GM21786 (cell line): ENCODE data around the gene UBR4.

Source experiments
- ATAC-seq: cut with Tn5 transposase; IDR thresholded peaks from one replicate; pipeline ENCODE4 v1.9.1; 2021; ENCODE audit not compliant: unreplicated experiment

The UBR4 gene

DNA sequence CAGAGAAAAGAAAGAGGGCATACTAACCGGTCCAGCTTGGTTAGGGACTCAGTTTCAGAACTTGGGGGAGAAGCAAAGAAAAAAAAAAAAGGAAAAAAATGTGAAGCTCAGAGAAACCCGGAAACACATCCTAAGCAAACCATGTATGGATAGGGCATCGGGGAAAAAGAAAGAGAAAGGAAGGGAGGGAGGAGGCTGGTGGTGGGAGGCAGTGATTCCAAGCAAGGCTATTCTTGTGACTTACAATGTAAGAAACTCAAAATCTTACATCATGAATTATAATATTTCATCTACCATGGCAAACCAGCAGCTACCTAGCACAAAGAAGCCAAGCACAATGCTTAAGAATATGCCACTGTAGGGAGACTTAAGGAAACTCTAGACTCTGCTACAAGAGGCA is 60.3 kb downstream of the UBR4 start:
- no peak for ATAC-seq

DNA sequence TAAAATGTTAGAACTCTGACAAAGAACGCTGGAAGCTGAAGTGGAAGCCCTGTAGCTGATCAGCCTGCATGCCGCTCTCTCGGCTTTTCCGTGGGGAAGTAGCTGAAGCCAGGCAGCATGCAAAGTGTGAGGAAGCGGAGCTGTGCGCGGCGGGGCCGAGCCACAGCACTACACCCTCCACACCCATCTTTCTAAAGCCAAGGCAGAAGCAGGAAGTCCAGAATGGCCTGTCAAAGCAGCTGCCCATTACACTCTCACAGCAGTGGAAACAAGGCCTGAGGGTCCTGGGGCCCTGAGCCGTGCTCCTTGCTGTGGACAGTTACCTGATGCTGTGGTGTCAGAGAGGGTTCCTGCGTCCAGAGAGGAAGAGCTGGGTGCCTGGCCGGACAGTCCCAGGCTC is 69.6 kb downstream of the UBR4 start:
- no peak for ATAC-seq

DNA sequence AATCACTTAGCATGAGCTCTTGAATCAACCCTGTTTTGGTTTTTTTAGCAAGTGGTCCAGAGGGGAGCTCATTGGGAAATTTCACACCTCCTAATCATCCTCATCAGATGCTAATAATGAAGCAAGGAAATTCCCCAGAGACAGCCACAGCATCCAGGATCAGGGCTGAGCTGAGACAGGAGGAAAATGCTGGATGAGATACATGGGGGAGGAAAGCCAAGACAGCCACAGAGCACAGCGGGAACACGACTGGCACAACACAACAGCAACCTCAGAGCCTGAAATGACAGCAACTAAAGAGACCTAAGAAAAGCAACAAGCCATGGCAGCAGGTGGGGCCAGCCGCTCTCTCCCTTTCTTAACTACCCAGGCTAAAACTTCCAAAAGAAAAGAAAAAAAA is 70.4 kb downstream of the UBR4 start:
- ATAC-seq, result no peak

DNA sequence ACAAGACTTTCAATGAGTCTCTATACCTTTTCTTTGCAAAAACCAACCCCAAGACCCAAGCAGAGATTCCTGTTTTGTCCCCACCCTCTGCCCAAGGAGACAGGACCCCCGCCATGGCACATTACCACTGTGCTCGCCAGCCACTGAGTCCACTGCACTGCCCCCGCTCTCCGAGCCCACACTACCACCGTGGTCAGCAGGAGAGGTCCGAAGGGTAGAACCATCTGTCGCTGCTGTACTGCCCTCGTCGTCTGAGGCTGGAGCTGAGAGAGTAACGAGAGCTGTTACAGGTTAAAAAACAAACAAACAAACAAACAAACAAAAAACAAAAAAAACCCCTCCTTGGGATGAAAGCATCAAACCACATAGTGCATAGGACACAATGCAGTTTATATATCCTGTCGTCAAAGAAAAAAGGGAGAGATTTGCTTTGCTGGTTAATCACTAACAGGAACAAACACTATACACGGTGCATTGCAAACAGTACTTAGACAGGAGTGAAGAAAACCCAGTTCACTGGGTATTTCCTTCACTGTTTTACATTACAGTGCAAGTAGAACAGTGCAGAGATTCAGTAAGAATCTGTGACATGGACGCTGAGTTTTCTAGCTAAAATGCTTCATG is 71.0 kb downstream of the UBR4 start:
- ATAC-seq, result no peak

DNA sequence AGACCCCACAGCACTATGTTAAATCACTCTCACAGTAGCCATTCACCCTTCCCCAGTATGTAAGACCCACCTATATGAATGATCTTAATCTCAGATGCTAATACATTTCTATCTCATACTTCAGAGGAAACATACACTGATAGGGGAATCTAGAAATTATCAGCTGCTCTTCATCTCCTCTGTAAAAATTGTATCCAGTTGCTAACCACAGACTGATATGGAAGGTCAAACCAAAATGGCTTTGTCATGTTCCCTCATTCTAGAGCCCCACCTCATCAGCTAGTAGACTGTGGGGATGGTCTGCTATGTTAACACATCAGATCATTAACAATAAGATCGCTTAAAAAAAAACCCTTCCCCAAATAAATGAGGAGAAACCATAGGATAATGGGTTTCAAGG is 71.7 kb downstream of the UBR4 start:
- ATAC-seq, result no peak

DNA sequence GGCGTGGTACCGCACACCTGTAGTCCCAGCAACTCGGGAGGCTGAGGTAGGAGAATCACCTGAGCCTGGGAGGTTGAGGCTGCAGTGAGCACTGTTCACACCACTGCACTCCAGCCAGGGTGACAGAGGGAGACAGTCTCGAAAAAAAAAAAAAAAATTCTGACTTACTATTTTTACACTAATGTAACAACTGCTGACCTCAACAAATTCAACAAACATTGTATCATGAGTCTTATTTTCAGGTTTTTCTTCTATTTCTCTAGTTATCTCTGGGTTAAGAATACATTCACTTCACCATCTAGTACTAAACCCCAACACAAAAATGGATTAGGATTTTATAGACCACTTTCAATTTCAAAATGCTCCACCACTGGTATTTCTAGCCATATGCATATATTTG is 72.9 kb downstream of the UBR4 start:
- ATAC-seq, result no peak

DNA sequence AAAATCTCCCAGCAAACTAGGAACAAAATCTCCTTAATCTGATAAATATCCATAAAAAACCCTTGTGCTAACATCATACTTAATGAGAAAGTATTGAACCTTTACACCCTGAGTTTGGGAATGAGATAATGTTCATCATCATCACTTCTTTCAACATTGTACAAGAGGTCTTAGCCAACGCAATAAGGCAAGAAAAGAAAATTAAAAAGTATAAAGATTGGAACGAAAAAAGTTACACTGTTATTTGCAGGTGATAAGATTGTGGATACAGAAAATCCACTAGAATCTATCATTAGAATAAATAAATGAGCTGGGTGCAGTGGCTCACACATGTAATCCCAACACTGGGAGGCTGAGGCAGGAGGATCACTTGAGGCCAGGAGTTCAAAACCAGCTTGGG is 76.7 kb downstream of the UBR4 start:
- ATAC-seq, result no peak

DNA sequence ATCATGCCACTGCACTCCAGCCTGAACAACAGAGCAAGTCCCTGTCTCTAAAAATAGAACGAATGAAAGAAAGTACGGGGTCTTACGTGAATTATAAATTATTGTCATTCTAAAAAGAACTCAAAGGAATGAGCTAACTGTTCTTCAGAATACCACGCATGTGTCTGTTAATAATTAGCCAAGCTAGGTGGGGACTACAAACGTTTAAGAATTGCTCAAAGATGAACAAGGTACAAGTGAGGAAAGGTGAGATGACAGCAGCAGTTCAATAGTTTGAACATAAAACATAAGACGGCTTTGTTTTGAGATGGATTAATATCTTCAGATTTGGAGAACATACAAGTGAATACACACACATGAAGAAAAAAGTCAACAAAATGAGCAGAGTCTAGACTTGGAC is 79.6 kb downstream of the UBR4 start:
- no peak for ATAC-seq

DNA sequence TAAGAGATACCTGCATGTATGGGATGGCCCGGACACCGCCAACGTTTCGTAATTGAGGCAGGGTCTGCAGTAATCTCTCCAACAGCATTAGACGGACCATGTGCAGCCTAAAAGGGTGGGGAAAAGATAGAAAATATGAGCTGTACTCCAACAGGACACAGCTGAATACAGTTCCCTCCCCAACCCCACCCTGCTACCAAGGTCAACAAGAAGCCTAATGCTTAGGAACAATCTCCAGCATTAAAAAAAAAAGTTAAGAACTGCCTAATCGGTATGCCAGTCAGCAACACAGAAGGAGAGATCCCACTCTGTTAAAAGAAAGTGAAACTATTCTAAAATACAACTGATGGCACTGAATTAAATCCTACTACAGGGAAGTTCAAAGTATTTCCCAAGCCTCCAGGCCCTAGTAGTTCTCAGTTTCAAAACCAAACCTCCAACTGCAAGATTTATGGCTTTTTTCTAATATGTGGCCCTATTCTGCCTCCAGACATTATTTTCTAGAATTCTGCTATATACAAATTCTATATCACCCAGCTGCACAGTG is 81.0 kb downstream of the UBR4 start:
- no peak for ATAC-seq

DNA sequence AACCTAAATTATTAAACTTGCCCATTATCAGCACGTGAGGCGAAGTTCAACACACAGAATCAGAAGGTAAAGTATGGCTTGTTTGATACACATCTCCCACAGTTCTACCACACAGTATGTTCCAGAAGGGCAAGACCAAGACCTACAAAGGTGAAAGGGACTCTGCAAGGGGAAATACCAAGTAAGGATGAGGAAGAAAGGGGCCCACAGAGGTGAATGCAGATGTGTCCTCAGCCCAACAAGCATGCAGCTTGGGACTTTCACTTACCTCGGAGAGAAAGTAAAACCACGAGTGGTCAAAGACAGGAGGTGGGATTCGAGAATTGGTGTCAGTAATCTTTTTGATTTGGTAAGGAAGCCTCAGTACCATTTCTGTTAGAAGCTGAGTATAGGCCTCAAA is 85.8 kb downstream of the UBR4 start:
- peak; percentile 55 for ATAC-seq

DNA sequence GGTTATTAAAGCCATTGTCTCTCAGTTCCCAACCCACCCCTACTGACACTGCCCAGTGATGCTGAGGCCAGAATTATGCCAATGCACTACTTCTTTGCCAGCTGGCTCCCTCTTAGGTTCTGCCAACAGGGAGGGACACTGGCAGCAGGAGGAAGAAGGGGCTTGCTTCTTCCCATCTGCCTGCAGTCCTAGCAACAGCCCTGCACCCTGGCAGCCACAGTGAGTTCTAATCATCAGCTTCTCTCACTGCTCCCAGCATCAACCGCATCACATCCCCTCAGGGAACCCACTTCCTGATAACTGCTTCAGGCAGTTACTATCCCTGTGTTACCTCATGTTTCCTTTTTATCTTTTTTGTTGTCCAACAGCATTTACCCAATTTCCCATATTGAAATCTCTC is 86.2 kb downstream of the UBR4 start:
- no peak for ATAC-seq

DNA sequence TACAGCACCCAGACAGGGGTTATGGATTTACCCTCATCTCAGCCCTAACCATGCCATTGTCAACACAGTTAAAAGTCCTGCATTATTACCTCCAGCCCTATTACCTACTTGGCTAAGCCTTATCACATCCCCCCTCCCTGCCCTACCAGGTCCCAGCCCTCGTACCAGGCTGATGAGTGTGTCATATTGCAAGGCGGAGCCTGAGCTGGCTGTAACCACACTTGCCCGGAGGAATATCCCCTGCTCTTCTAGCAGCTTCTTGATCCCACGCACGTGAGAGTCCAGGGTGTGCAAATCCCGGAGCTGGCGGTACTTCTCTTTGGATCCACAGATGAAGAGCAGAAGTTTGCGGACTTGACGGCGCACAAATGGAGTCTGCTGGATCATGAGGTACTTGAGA is 87.4 kb downstream of the UBR4 start:
- no peak for ATAC-seq

DNA sequence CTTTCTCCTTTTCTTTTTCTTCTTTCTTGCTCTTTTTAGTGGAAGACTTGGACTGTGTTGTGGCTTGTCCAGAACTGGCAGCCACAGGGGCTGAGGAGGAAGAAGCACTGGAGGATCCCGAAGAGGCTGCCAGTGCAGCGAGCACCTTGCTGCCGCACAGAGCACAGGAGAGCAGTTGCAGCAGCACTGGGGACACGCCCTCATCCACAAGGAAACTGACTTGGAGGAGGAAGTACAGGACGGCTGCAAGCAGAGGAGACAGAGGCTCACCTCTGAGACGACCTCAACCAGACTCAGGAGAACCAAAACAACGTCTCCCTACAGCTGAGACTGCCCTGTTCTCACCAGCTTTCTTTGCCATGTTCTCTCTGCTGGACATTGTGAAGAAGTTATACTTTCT is 88.9 kb downstream of the UBR4 start:
- ATAC-seq, result no peak

DNA sequence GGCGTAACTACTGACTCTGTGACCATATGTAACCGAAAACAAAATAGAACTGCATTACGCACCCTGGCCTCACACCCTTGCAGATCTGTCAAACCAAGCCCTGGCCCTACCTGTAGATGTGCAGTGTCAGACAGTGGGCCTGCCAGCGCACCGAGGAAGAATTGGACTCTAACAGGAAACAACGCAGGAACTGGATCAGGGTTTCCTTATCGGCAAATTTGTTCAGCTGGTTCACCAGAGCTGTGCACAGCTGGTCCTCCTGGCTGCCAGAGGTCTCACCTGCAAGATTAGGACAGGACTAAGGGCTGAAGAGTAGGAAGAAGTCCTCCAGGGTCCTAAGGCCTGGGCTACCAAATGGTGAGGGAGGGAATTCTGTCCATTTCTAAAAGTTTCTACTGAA is 90.0 kb downstream of the UBR4 start:
- no peak for ATAC-seq

DNA sequence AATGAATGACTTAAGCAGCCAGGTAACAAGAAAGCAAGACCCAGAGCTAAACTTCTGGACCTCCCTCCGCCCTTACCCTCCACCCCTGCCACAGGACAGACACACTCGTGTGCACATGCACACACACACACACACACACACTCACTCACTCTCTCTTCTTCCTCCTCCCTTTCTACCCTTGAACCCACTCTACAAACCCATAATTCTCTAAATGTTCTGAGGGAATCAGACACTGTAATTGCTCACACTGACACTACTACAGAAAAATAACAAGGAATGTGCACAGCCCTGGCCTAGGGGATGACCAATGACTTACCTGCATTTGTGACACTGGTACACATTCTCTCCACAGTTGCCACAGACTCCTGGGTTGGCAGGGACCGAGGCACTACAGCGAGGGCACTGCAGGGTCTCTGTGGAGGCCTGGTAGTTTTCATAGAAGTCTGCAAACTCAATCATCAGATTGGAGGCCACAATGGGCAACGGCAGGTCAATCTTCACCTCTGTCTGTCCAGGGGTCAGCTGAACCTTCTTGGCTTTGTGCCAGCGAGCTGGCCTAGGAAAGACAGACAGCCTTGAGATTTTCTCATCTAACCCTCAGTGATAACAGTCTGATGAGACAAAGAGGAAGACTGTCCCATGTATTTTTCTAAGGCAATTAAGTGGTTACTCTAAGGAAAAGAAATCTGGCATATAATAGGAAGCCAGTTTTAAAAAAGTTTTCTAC is 94.8 kb downstream of the UBR4 start:
- ATAC-seq, result no peak

DNA sequence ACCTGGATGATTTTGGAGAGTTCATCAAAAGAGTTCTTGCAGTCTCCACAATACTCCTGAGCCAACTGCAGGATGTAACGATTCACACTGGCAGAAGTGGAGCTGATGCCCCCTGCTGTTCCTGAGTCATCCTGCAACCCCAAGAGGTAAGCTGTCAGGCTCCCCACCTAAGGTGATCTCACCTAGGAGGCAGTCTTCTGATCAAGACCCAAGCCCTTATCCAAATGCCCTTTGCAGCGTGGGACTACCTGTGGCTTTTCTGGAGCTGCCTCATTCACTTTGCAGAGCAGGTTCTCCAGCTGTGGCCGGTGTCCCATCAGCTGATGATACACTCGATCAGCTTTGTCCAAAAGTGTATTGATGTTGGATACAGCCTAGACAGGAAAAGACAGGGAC is 96.4 kb downstream of the UBR4 start:
- ATAC-seq, result no peak

DNA sequence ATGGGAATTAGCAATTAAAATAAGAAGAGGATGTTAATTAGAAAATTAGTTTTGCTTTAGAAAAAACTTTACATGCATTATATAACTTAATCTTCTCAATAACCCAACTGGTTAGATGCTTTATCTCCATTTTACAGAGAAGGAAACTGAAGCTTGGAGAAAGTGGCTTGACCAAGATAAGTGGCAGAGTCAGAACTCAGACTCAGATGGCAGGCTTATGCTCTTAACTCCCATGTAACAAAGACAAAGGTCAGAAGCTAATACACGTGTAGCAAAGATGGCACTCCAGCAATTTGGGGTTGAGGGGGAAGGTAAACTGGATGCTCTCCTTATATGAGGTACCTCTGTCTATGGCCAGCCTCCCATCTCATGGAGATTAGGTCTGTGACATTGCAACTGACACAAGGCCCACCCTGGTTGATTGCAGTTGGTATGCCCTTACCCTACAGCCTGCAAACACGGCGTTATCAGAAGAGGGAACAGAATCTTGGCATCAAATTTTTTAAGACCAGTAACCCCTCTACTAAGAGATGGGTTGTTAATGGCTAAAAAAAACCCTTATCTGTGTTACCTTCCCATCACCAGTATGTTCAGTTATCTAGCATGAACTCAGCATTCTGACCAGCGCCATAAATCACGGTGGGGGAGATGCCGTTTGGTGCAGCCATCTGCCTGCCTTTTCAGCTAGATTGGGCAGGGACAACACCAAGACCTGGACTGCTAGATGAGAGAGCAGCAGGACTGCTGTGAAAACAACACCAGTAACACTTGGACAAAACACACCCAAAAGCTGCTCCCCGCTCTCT is 97.0 kb downstream of the UBR4 start:
- no peak for ATAC-seq

DNA sequence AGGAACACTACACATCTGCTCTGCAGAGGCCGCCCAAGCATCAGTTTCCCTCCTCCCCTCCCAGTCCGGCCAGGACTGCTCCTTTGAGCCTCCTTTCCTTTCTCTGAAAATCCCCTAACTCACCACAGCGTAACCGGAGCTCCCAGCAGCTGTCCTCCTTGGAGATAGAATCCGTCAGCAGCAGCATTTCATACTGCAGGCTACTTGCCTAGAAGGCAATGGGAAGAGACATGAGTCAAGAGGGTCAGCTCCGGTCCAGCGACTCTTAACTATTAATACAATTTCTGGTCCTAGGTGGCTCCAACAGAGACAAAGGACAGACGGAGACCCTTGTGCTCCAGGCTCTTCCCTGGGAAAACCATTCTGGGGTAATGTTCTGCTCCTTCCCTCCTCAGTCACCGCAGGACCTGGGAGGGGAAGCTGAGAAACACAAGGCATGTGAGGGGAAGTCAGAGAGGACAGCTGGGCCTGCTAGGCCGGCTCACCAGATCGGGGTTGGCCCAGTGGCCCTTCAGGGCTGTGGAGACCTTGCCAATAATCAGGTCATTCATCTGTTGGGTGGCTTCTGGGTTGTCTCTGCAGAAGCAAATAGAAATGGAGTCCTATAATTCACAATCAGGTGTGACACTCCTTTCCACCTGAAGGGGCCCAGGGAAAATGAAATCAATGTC is 99.7 kb downstream of the UBR4 start:
- ATAC-seq, result no peak

DNA sequence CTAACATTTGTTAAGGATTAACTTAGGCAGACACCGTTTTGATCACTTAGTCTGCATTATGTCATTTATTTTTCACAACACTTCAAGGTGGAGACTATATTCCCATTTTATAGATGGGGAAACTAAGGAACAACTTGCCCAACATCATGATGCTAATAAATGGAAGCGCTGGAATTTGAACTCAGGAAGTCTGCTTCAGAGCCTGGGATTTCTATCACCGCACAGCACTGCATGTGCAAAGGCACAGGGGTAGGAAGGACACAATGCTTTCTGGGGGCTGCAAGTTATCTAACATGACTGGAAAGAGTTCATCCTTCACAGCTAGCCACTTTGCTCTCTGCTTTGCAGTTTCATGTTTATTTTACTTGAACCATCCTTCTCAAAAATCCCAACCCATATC is 100.5 kb downstream of the UBR4 start:
- no peak for ATAC-seq

DNA sequence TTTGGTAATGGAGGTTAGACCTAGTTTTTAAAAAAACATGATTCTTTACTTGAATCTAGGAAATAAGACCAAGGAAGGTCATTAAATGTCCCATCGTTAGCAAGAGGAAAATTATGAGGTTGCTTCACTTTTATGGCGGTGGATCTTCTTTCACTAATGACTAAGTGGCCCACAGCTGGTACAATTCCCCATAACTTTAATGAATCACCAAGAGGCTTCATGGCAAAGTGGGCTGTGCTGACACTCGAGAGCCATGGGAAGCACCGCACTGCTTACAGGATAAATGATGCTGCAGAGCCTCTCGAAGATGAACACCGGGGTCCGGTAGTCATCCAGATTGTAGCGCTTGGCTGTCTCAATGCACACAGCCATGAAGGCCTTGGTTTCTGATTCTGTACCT is 108.8 kb downstream of the UBR4 start:
- ATAC-seq, result no peak

DNA sequence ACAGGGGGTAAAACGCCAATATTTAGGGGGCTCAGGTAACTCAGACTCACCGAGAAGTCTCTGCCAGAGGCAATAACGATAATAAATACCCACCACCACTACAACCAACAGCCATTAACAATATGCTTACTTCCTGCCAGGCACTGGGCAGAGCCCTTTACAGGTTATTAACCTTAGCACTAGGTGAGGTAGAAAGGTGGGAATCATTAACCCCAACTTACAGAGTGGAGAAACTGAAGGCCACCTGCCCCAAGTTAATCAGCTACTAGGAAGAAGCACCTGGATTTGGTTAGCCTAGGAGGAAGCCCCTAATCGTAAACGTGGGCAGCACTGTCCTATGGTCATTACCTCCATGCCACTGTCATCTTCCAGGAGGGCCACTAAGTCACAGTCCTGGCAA is 110.0 kb downstream of the UBR4 start:
- ATAC-seq, result no peak
